GM10847 (cell line): ENCODE results near the gene EPPIN.

Source experiments
- POLR2A ChIP-seq: IDR thresholded peaks from 2 replicates; pipeline ENCODE4 v1.6.1; 2011; ENCODE audit not compliant: insufficient read length; ENCODE audit errors: extremely low read depth

The EPPIN gene

GRCh38 chr20:45547206-45547770 is at the start of gene EPPIN:
TSS of gene EPPIN (minus strand) at chr20:45547401. CDS start at chr20:45547357, 44 bp downstream.
- no peak for TF ChIP-seq POLR2A

- TF ChIP-seq POLR2A: no peak
Observed at GRCh38 chr20:45595235-45595634, 48.0 kb upstream of the EPPIN start.

- no peak for TF ChIP-seq POLR2A
Observed at GRCh38 chr20:45593498-45593897, 46.3 kb upstream of the EPPIN start.

- no peak for TF ChIP-seq POLR2A
Observed at GRCh38 chr20:45592574-45593189, 45.5 kb upstream of the EPPIN start.

GRCh38 chr20:45589725-45590124 is 42.5 kb upstream of the EPPIN start:
- no peak for TF ChIP-seq POLR2A

GRCh38 chr20:45588800-45589199 is 41.6 kb upstream of the EPPIN start:
- TF ChIP-seq POLR2A: no peak

- no peak for TF ChIP-seq POLR2A
Observed at GRCh38 chr20:45583502-45583901, 36.3 kb upstream of the EPPIN start.

GRCh38 chr20:45581702-45582101 is 34.5 kb upstream of the EPPIN start:
- TF ChIP-seq POLR2A: no peak

- no peak for TF ChIP-seq POLR2A
Observed at GRCh38 chr20:45579184-45579583, 32.0 kb upstream of the EPPIN start, which contains the start of gene WFDC8. TSS of gene WFDC8 (minus strand) at chr20:45579284. CDS start at chr20:45579247, 37 bp downstream.

GRCh38 chr20:45578231-45578630 is 31.0 kb upstream of the EPPIN start:
- no peak for TF ChIP-seq POLR2A

GRCh38 chr20:45576995-45577394 is 29.8 kb upstream of the EPPIN start:
- TF ChIP-seq POLR2A: no peak

- TF ChIP-seq POLR2A: no peak
Observed at GRCh38 chr20:45575931-45576330, 28.7 kb upstream of the EPPIN start.

- no peak for TF ChIP-seq POLR2A
Observed at GRCh38 chr20:45564760-45565276, 17.6 kb upstream of the EPPIN start.

GRCh38 chr20:45555198-45555597 is 8.0 kb upstream of the EPPIN start:
- no peak for TF ChIP-seq POLR2A

GRCh38 chr20:45552456-45552855 is 5.3 kb upstream of the EPPIN start:
- no peak for TF ChIP-seq POLR2A

- no peak for TF ChIP-seq POLR2A
Observed at GRCh38 chr20:45550765-45551164, 3.6 kb upstream of the EPPIN start.

- no peak for TF ChIP-seq POLR2A
Observed at GRCh38 chr20:45548410-45548809, 1.2 kb upstream of the EPPIN start.
